BLaER1 treated with 17β-estradiol and CSF1 and Interleukin-3, amounts not matched to agents 10 nM and 100 nM (cell line): ENCODE results near the gene ADAMTS14.

Experiments
- H3K27ac ChIP-seq, 11 experiments: shearing (Covaris generic); formaldehyde crosslinking; 2 replicates each; pipeline ENCODE4 v1.8.1; 2022
- H3K27me3 ChIP-seq, 11 experiments: shearing (Covaris generic); formaldehyde crosslinking; 2 replicates each; pipeline ENCODE4 v1.8.1; 2022
- H3K36me3 ChIP-seq, 11 experiments: shearing (Covaris generic); formaldehyde crosslinking; 2 replicates each; pipeline ENCODE4 v1.8.1; 2022
- H3K4me1 ChIP-seq, 10 experiments: shearing (Covaris generic); formaldehyde crosslinking; 2 replicates each; pipeline ENCODE4 v1.8.1; 2022
- H3K4me2 ChIP-seq, 11 experiments: shearing (Covaris generic); formaldehyde crosslinking; 2 replicates each; pipeline ENCODE4 v1.8.1; 2022
- H3K4me3 ChIP-seq, 10 experiments: shearing (Covaris generic); formaldehyde crosslinking; 2 replicates each; pipeline ENCODE4 v1.8.1; 2022
- H3K9ac ChIP-seq, 11 experiments: shearing (Covaris generic); formaldehyde crosslinking; 2 replicates each; pipeline ENCODE4 v1.8.1; 2022
- H3K9me3 ChIP-seq, 11 experiments: shearing (Covaris generic); formaldehyde crosslinking; replicated peaks in 1 of 11; 2 replicates each; pipeline ENCODE4 v1.8.1; 2022
- H4K20me1 ChIP-seq, 11 experiments: shearing (Covaris generic); formaldehyde crosslinking; 2 replicates each; pipeline ENCODE4 v1.8.1; 2022
- Cebpa-rat ChIP-seq, 11 experiments: shearing (Covaris generic); IDR thresholded peaks; 2 replicates each; pipeline ENCODE4 v1.8.1; 2022

Gene ADAMTS14

DNA sequence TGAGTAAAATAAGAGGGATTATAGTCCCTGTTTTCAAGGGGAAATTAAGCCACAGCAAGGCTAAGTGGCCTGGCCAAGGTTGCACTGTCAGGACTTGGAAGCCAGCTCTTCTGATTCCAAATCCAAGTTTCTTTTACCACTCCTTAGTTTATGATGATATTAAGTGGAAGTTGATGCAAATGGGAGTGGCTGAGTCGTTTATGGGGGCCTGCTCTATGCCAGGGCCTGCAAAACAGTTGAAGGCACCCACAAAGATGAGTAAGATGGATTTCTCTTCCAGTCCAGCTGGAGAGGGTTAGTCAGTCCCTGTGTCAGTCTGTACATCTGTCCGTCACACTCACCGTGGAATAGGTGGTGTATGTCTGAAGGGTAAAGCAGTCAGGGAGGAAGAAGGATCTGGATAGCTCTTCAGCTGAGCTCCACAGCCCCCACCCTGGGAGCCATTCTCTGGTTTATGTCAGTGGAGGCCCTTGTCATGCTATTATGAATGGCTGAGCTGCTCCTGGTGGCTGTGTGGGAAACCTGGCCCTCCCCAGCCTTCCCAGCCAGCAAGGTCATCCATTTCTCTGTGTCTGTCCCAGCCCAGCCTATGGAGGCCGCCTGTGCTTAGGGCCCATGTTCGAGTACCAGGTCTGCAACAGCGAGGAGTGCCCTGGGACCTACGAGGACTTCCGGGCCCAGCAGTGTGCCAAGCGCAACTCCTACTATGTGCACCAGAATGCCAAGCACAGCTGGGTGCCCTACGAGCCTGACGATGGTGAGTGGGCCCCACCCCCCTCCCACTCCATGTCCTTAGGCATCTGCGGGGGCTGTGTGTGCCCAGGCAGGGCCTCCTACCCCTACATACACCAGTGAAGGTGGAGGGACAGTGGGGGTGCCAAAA, 68.3 kb downstream of the ADAMTS14 start:
- H4K20me1 ChIP-seq = no peaks in the 10 kb centered on the region
- TF ChIP-seq Cebpa-rat (IDR thresholded peaks at IDR 0.05) = no peak
- 0 out of 22 replicates have a peak, but pooled peaks cover 0 to 3% (median 0%) of the 10 kb centered on the region in 11 experiments for H3K9me3 ChIP-seq
- H3K27me3 ChIP-seq = no peaks in the 10 kb centered on the region
- H3K9ac ChIP-seq = no peak overlapping the region
- no peak overlapping the region for H3K27ac ChIP-seq
- H3K4me1 ChIP-seq = peaks cover 8 to 55% (median 25%) of the 10 kb centered on the region in 10 experiments
- no peaks in the 10 kb centered on the region for H3K36me3 ChIP-seq
- no peak overlapping the region for H3K4me3 ChIP-seq
- peak overlapping the region in 3 of 11 experiments; percentile 26 to 90 (median 81); a peak in 3 of 22 replicates for H3K4me2 ChIP-seq

DNA sequence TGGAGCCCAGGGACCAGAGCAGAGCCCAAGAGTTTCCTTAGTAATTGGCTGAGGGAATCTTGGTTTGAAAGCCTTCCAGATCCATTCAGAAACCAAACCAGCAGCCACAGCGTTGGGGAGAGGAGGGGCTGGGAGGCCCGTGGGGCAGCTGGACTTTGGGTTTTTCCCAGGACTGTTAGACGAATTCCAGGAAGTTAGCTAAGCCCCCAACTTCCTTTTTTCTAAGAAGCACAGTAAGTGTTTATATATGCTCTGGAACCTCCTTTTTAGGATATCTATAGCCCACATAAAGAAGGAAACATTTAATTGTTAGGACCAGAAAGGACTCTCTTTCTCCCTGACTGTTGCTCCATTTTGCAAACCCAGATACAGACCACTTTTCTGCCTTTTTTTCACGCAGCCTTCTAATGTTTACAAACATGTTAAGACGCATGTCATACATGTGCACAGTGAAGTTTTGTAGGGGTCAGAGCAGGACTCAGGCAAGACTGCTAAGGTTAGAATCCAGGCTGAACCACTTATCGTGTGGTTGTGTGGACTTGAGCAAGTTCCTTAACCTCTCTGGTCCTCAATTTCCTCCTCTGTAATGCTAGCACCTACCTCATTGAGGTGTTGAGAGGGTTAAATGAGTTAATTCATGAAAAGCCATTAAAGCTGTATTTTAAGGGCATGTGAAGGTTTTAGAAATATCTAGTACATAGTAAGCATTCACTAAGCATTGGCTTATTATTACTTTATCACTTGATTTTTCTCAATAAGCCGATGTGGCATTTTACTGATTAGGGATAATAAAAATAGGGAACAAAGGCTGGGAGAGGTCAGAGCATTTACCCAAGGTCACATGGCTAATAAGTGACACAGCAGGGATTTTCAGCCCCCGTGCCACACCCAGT, 70.5 kb downstream of the ADAMTS14 start:
- TF ChIP-seq Cebpa-rat (IDR thresholded peaks at IDR 0.05) = no peak
- Histone ChIP-seq H3K4me2 (peak overlapping the region; percentile 28 to 90 (median 68)), H3K4me3 (0 out of 20 replicates have a peak overlapping the region, but pooled peaks of 1 of the 10 experiments have one; percentile 14), H3K27me3 (no peaks in the 10 kb centered on the region), H3K4me1 (peaks cover 8 to 55% (median 25%) of the 10 kb centered on the region in 10 experiments), H3K27ac (peak overlapping the region in 8 of 11 experiments; percentile 23 to 74 (median 60); a peak in 14 of 22 replicates), H4K20me1 (no peaks in the 10 kb centered on the region), H3K9me3 (0 out of 22 replicates have a peak, but pooled peaks cover 0 to 4% (median 0%) of the 10 kb centered on the region in 11 experiments), H3K9ac (peak overlapping the region in 5 of 11 experiments; percentile 7 to 63 (median 33); a peak in 7 of 22 replicates), H3K36me3 (no peaks in the 10 kb centered on the region)

DNA sequence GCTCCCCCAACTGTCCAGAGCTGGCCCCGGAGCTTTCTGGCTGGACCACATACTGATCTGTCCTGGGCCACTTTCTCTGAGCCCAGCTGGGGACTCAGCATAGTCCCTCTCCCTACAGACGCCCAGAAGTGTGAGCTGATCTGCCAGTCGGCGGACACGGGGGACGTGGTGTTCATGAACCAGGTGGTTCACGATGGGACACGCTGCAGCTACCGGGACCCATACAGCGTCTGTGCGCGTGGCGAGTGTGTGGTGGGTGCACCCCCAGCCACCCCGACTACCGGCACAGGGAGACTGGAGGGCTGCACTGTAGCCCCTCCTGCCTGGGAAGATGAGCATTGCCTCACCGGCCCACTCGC, 71.1 kb downstream of the ADAMTS14 start:
- no peak overlapping the region for H3K4me3 ChIP-seq
- TF ChIP-seq Cebpa-rat (IDR thresholded peaks at IDR 0.05) = no peak
- H4K20me1 ChIP-seq = no peaks in the 10 kb centered on the region
- H3K4me2 ChIP-seq = peak overlapping the region in 6 of 11 experiments; percentile 66 to 90 (median 82); a peak in 9 of 22 replicates
- H3K36me3 ChIP-seq = no peaks in the 10 kb centered on the region
- H3K9me3 ChIP-seq = 0 out of 22 replicates have a peak, but pooled peaks cover 0 to 4% (median 0%) of the 10 kb centered on the region in 11 experiments
- H3K4me1 ChIP-seq = peaks cover 8 to 55% (median 25%) of the 10 kb centered on the region in 10 experiments
- no peaks in the 10 kb centered on the region for H3K27me3 ChIP-seq
- H3K9ac ChIP-seq = peak overlapping the region in 3 of 11 experiments; percentile 7 to 63 (median 11); a peak in 3 of 22 replicates
- peak overlapping the region in 5 of 11 experiments; percentile 8 to 74 (median 64); a peak in 7 of 22 replicates for H3K27ac ChIP-seq

DNA sequence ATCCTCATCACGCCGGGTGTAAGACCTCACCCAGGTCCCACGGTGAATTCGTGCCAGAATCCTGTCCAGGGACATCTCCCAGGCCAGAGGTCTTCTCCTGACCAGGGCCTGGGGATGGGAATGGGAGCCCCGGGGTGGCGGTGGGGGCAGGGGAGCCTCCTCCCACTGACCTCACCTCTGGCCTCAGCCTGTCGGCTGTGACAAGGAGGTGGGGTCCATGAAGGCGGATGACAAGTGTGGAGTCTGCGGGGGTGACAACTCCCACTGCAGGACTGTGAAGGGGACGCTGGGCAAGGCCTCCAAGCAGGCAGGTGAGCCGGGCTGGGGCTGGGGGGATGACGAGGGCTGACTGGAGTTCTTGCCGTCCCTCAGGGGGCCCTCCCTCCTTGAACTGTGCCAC, 71.6 kb downstream of the ADAMTS14 start:
- Histone ChIP-seq H3K4me3 (no peak overlapping the region), H3K36me3 (no peaks in the 10 kb centered on the region), H3K9me3 (0 out of 22 replicates have a peak, but pooled peaks cover 0 to 4% (median 0%) of the 10 kb centered on the region in 11 experiments), H3K4me2 (peak overlapping the region in 4 of 11 experiments; percentile 77 to 90 (median 85); a peak in 7 of 22 replicates), H3K27ac (peak overlapping the region in 5 of 11 experiments; percentile 6 to 74 (median 64); a peak in 7 of 22 replicates), H3K4me1 (peaks cover 8 to 55% (median 25%) of the 10 kb centered on the region in 10 experiments), H4K20me1 (no peaks in the 10 kb centered on the region), H3K9ac (peak overlapping the region in 2 of 11 experiments; percentile 11 to 63; a peak in 2 of 22 replicates), H3K27me3 (no peaks in the 10 kb centered on the region)
- no peak for TF ChIP-seq Cebpa-rat (IDR thresholded peaks at IDR 0.05)

DNA sequence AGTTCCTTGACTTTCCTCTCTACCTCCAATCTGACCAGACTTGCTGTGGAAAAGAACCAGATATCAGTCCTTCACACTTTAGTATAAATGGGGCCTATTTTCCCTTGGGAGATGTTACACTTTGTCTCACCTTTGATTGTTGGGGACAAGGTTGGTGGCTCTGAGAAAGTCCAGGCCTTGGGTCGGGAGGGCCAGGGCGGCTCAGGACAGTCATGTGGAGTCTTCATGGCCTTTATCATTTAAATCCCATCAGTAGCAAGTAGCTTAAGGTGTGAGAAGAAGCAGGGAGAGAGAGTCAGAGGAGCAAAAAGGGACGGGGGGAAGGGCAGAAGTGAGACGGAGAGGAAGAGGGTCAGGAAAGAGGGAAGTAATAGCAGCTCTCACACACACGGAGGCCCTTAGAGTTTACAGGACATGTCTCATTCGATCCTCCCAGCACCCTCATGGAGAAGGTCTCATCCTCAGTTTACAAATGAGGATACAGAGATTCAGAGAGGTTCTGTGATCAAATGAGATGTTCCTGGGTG, 72.4 kb downstream of the ADAMTS14 start:
- no peak for TF ChIP-seq Cebpa-rat (IDR thresholded peaks at IDR 0.05)
- H3K27ac ChIP-seq = peak overlapping the region in 2 of 11 experiments; percentile 8 to 21; a peak in 3 of 22 replicates
- peaks cover 8 to 55% (median 25%) of the 10 kb centered on the region in 10 experiments for H3K4me1 ChIP-seq
- H3K4me3 ChIP-seq = no peak overlapping the region
- H3K4me2 ChIP-seq = peak overlapping the region in 6 of 11 experiments; percentile 4 to 90 (median 79); a peak in 10 of 22 replicates
- no peaks in the 10 kb centered on the region for H4K20me1 ChIP-seq
- H3K9ac ChIP-seq = peak overlapping the region in 2 of 11 experiments; percentile 24 to 34; a peak in 2 of 22 replicates
- no peaks in the 10 kb centered on the region for H3K27me3 ChIP-seq
- H3K9me3 ChIP-seq = 0 out of 22 replicates have a peak, but pooled peaks cover 0 to 4% (median 0%) of the 10 kb centered on the region in 11 experiments
- H3K36me3 ChIP-seq = no peaks in the 10 kb centered on the region

DNA sequence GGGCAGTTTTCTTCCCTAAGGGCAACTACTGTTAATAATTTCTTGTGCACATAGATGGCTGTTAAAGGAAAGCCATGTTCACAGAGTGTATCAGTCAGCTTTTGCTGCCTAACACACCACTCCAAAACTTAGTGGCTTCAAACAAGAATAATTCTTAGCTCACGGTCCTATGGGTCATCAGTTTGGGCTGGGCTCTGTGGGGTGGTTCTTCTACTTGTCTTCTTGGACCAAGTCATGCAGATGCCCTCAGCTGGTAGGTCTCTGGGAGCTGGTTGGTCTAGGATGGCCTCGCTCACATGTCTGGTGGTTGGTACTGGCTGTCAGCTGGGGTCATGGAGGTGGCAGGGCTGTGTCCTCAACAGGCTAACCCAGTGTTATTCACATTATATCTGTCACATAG, 73.2 kb downstream of the ADAMTS14 start:
- Histone ChIP-seq H3K36me3 (no peaks in the 10 kb centered on the region), H3K4me3 (no peak overlapping the region), H3K27ac (no peak overlapping the region; a peak in 1 of 22 replicates), H3K4me2 (peak overlapping the region in 3 of 11 experiments; percentile 81 to 90 (median 89); a peak in 7 of 22 replicates), H3K9me3 (0 out of 22 replicates have a peak, but pooled peaks cover 0 to 4% (median 0%) of the 10 kb centered on the region in 11 experiments), H3K4me1 (peaks cover 8 to 52% (median 25%) of the 10 kb centered on the region in 10 experiments), H4K20me1 (no peaks in the 10 kb centered on the region), H3K9ac (no peak overlapping the region), H3K27me3 (no peaks in the 10 kb centered on the region)
- TF ChIP-seq Cebpa-rat (IDR thresholded peaks at IDR 0.05) = no peak

DNA sequence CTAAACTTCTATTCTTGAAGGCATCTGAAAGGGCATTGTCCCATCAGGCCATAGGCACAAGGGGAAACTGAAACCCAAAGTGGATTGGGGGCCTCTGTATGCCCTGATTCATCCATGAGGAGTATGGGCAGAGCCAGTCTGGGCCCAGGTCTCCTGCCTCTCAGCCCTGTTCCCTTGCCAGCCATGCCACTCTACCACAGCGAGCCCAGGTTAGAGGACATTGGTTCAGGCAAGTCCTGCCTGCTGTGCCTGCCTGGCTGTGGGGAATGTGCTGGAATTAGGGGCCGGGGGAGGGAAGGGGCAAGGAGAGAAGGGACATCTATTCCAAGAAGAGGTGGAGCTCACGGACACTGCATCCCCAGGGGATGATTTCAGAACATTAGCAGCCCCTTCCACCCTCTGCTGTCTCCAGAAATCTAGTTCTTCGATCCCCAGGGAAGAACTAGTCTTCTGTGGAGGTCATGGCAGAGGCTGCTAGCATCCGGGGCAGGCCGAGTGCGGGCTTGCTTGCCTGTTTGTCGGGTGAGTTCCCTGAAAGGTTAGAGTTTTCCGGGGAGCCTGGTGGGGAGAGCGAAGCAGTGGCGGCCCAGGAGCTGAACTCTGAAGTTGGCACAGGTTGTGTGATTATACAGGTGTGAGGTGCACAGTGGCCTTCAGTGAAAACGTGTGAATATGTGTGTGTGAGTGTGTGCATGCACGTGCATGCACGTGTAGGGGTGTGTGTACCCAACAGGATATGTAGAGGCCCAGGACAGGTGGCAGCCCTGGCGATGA, 75.1 kb downstream of the ADAMTS14 start:
- Histone ChIP-seq H4K20me1 (0 out of 22 replicates have a peak, but pooled peaks cover 0 to under 1% (median 0%) of the 10 kb centered on the region in 11 experiments), H3K27ac (no peak overlapping the region), H3K27me3 (no peaks in the 10 kb centered on the region), H3K36me3 (no peaks in the 10 kb centered on the region), H3K4me3 (no peak overlapping the region), H3K9ac (no peak overlapping the region), H3K4me2 (no peak overlapping the region), H3K4me1 (peaks cover 5 to 35% (median 19%) of the 10 kb centered on the region in 10 experiments), H3K9me3 (0 out of 22 replicates have a peak, but pooled peaks cover 0 to 4% (median 0%) of the 10 kb centered on the region in 11 experiments)
- TF ChIP-seq Cebpa-rat (IDR thresholded peaks at IDR 0.05) = no peak
